Liver (tissue), 9 donors: ENCODE data around the gene ACCSL. TPM values are rescaled to one million over a fixed set of nuclear protein-coding genes. Genes with fewer than 3 reads are reported as not detected.

Source experiments
- DNase-seq: peaks from one replicate; pipeline ENCODE4 v3.0.0-alpha.2; 2017; ENCODE audit warnings: low spot score
- H3K27ac ChIP-seq, 2 donors: one replicate each; pipeline ENCODE4 v1.7.0; 2013; ENCODE audit warnings: inconsistent platforms in 2 of 2, low read length in 2 of 2, control low read depth in 1 of 2, low read depth in 1 of 2, mild to moderate bottlenecking in 1 of 2
- H3K27me3 ChIP-seq, 4 donors: one replicate each; pipeline versions ENCODE4 v1.6.1 to v1.7.0; 2013; ENCODE audit warnings: low read length in 3 of 4, inconsistent platforms in 1 of 4, mild to moderate bottlenecking in 1 of 4, moderate library complexity in 1 of 4; ENCODE audit not compliant: control insufficient read depth in 4 of 4, insufficient read depth in 4 of 4
- H3K36me3 ChIP-seq, 4 donors: one replicate each; pipeline versions ENCODE4 v1.6.1 to v1.7.0; 2013; ENCODE audit warnings: low read length in 3 of 4, mild to moderate bottlenecking in 3 of 4, low read depth in 1 of 4, moderate library complexity in 1 of 4; ENCODE audit not compliant: control insufficient read depth in 4 of 4, insufficient read depth in 3 of 4
- H3K4me1 ChIP-seq, 4 donors: one replicate each; pipeline versions ENCODE4 v1.6.1 to v1.7.0; 2013; ENCODE audit warnings: low read length in 3 of 4, mild to moderate bottlenecking in 3 of 4, moderate library complexity in 1 of 4; ENCODE audit not compliant: control insufficient read depth in 4 of 4, insufficient read depth in 4 of 4
- H3K4me3 ChIP-seq, 3 donors: one replicate each; pipeline versions ENCODE4 v1.6.1 to v1.7.0; 2013; ENCODE audit warnings: low read length in 3 of 3, control low read depth in 1 of 3, low read depth in 1 of 3, mild to moderate bottlenecking in 1 of 3
- H3K9ac ChIP-seq, 2 donors: one replicate each; pipeline ENCODE4 v1.7.0; 2013; ENCODE audit warnings: low read length in 2 of 2, mild to moderate bottlenecking in 2 of 2, moderate library complexity in 2 of 2, control low read depth in 1 of 2, low read depth in 1 of 2
- H3K9me3 ChIP-seq, 4 donors: one replicate each; pipeline versions ENCODE4 v1.6.1 to v1.7.0; 2013; ENCODE audit warnings: low read length in 3 of 4; ENCODE audit not compliant: control insufficient read depth in 4 of 4
- CTCF ChIP-seq: fragments of 150-350 bp; IDR thresholded peaks from 2 replicates; pipeline ENCODE4 v1.5.1; 2017; ENCODE audit warnings: improper control_type of control experiment, low read depth, low read length; ENCODE audit not compliant: missing input control
- EGR1 ChIP-seq, 2 donors: IDR thresholded peaks; 2 replicates each; pipeline ENCODE4 v1.6.1; 2016 to 2018; ENCODE audit warnings: antibody characterized with exemption in 2 of 2, low read depth in 2 of 2
- FOXA1 ChIP-seq: IDR thresholded peaks from 2 replicates; pipeline ENCODE4 v1.6.1; 2016; ENCODE audit warnings: antibody characterized with exemption
- FOXA2 ChIP-seq: IDR thresholded peaks from 2 replicates; pipeline ENCODE4 v1.6.1; 2016; ENCODE audit warnings: antibody characterized with exemption
- GABPA ChIP-seq, 2 donors: IDR thresholded peaks in 1 of 2; conservative IDR thresholded peaks in 1 of 2; 2 replicates each; pipeline ENCODE4 v1.6.1; 2016; ENCODE audit warnings: antibody characterized with exemption in 2 of 2, mild to moderate bottlenecking in 1 of 2, moderate library complexity in 1 of 2
- HNF4A ChIP-seq, 2 donors: conservative IDR thresholded peaks; 2 replicates each; pipeline ENCODE4 v1.6.1; 2016; ENCODE audit warnings: antibody characterized with exemption in 2 of 2, mild to moderate bottlenecking in 2 of 2
- HNF4G ChIP-seq: IDR thresholded peaks from 2 replicates; pipeline ENCODE4 v1.6.1; 2016; ENCODE audit warnings: antibody characterized with exemption
- JUND ChIP-seq, 2 donors: IDR thresholded peaks; 2 replicates each; pipeline ENCODE4 v1.6.1; 2016; ENCODE audit warnings: antibody characterized with exemption in 2 of 2
- NR2F2 ChIP-seq: IDR thresholded peaks from 2 replicates; pipeline ENCODE4 v1.6.1; 2016; ENCODE audit warnings: antibody characterized with exemption
- RAD21 ChIP-seq, 2 donors: IDR thresholded peaks; 2 replicates each; pipeline ENCODE4 v1.6.1; 2016; ENCODE audit warnings: antibody characterized with exemption in 2 of 2, mild to moderate bottlenecking in 2 of 2
- RXRA ChIP-seq, 2 donors: IDR thresholded peaks; 2 replicates each; pipeline ENCODE4 v1.6.1; 2017 to 2018; ENCODE audit warnings: antibody characterized with exemption in 2 of 2, mild to moderate bottlenecking in 1 of 2
- SP1 ChIP-seq: IDR thresholded peaks from 2 replicates; pipeline ENCODE4 v1.6.1; 2018; ENCODE audit warnings: antibody characterized with exemption, mild to moderate bottlenecking
- TAF1 ChIP-seq: conservative IDR thresholded peaks from 2 replicates; pipeline ENCODE4 v1.6.1; 2016; ENCODE audit warnings: antibody characterized with exemption, mild to moderate bottlenecking
- YY1 ChIP-seq: IDR thresholded peaks from 2 replicates; pipeline ENCODE4 v1.6.1; 2016; ENCODE audit warnings: antibody characterized with exemption, mild to moderate bottlenecking
- WGBS: extraction: QIAGEN DNeasy Blood & Tissue Kit; methylation state at CpG from one replicate; pipeline ENCODE4 v1.1.7; 2013; 5-methylcytosine and 5-hydroxymethylcytosine counted together
- polyA plus RNA-seq, 2 donors: library from polyadenylated mRNA; stranded (reverse) in 1 of 2; unstranded in 1 of 2; fragments of 200-250 nt in 1 of 2; fragments of >200 nt in 1 of 2; fragmentation: Nextera tagmentation in 1 of 2; extraction: Ambion mirVana in 1 of 2; gene quantifications; one replicate each; pipeline versions ENCODE4 v1.2.1 to v1.2.3, GENCODE V29; 2013 to 2015
- total RNA-seq, 2 donors: library from RNA; depleted of rRNA; stranded (reverse); fragments of >200 nt; gene quantifications; one replicate each; pipeline ENCODE4 v1.2.3, GENCODE V29; 2014
- TF ChIP-seq, protein P1 (sequence below): IDR thresholded peaks from 2 replicates; pipeline ENCODE4 v1.6.1; 2016; ENCODE audit warnings: antibody characterized with exemption, mild to moderate bottlenecking
- TF ChIP-seq, protein P2 (sequence below): IDR thresholded peaks from 2 replicates; pipeline ENCODE4 v1.6.1; 2016; ENCODE audit warnings: antibody characterized with exemption
- TF ChIP-seq, protein P3 (sequence below): IDR thresholded peaks from 2 replicates; pipeline ENCODE4 v1.6.1; 2016; ENCODE audit warnings: antibody characterized with exemption
- TF ChIP-seq, protein P4 (sequence below): IDR thresholded peaks from 2 replicates; pipeline ENCODE4 v1.6.1; 2016; ENCODE audit warnings: antibody characterized with exemption
- donor health status: healthy.
- donor health status: healthy.
- donor health status: healthy.
- donor health status: healthy.
- donor health status: healthy.

The ACCSL gene
- total and polyA plus RNA-seq, 4 donors = 0.09 TPM; not detected in 3

DNA sequence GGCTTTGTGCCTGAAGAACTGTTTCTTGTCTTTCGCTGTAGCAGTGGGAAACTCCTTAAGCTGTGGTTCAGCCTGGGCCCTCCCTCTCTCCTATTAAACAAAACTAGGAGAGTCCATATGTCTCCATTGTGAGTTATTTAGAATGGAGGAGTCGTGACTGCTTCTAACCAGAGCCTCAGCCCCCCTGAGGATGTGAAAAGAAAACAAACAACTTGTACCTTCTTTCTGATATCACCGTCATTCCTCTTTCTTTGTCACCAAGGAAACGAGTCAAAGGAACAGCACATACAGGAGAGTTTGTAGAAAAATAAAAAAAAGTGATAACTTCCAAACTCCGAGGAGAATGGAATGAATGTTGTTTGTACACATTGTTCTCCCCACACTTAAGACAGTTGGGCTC is 36.1 kb downstream of the ACCSL start:
- 94% methylated on average over 5 of the region's 5 CpGs for WGBS
- no peak overlapping the region for H3K27ac ChIP-seq
- H3K36me3 ChIP-seq = peaks cover 2 to 19% (median 8%) of the 10 kb centered on the region in 4 donors
- H3K27me3 ChIP-seq = no peaks in the 10 kb centered on the region
- H3K4me3 ChIP-seq = no peak overlapping the region
- no peaks in the 10 kb centered on the region for H3K9me3 ChIP-seq
- H3K9ac ChIP-seq = no peak overlapping the region
- H3K4me1 ChIP-seq = no peaks in the 10 kb centered on the region
- no peak for TF ChIP-seq NR2F2
- no peak for TF ChIP-seq GABPA (IDR thresholded peaks at IDR 0.05 in 1 of 2, conservative IDR thresholded peaks at IDR 0.05 in 1 of 2)
- TF ChIP-seq, protein P1, sequence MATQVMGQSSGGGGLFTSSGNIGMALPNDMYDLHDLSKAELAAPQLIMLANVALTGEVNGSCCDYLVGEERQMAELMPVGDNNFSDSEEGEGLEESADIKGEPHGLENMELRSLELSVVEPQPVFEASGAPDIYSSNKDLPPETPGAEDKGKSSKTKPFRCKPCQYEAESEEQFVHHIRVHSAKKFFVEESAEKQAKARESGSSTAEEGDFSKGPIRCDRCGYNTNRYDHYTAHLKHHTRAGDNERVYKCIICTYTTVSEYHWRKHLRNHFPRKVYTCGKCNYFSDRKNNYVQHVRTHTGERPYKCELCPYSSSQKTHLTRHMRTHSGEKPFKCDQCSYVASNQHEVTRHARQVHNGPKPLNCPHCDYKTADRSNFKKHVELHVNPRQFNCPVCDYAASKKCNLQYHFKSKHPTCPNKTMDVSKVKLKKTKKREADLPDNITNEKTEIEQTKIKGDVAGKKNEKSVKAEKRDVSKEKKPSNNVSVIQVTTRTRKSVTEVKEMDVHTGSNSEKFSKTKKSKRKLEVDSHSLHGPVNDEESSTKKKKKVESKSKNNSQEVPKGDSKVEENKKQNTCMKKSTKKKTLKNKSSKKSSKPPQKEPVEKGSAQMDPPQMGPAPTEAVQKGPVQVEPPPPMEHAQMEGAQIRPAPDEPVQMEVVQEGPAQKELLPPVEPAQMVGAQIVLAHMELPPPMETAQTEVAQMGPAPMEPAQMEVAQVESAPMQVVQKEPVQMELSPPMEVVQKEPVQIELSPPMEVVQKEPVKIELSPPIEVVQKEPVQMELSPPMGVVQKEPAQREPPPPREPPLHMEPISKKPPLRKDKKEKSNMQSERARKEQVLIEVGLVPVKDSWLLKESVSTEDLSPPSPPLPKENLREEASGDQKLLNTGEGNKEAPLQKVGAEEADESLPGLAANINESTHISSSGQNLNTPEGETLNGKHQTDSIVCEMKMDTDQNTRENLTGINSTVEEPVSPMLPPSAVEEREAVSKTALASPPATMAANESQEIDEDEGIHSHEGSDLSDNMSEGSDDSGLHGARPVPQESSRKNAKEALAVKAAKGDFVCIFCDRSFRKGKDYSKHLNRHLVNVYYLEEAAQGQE = no peak
- TF ChIP-seq, protein P2, sequence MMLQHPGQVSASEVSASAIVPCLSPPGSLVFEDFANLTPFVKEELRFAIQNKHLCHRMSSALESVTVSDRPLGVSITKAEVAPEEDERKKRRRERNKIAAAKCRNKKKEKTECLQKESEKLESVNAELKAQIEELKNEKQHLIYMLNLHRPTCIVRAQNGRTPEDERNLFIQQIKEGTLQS = no peak
- TF ChIP-seq HNF4G = no peak
- TF ChIP-seq YY1 = no peak
- no peak for TF ChIP-seq TAF1
- TF ChIP-seq HNF4A (conservative IDR thresholded peaks at IDR 0.05) = no peak
- TF ChIP-seq, protein P3, sequence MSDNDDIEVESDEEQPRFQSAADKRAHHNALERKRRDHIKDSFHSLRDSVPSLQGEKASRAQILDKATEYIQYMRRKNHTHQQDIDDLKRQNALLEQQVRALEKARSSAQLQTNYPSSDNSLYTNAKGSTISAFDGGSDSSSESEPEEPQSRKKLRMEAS = no peak
- TF ChIP-seq FOXA1 = no peak
- TF ChIP-seq, protein P4, sequence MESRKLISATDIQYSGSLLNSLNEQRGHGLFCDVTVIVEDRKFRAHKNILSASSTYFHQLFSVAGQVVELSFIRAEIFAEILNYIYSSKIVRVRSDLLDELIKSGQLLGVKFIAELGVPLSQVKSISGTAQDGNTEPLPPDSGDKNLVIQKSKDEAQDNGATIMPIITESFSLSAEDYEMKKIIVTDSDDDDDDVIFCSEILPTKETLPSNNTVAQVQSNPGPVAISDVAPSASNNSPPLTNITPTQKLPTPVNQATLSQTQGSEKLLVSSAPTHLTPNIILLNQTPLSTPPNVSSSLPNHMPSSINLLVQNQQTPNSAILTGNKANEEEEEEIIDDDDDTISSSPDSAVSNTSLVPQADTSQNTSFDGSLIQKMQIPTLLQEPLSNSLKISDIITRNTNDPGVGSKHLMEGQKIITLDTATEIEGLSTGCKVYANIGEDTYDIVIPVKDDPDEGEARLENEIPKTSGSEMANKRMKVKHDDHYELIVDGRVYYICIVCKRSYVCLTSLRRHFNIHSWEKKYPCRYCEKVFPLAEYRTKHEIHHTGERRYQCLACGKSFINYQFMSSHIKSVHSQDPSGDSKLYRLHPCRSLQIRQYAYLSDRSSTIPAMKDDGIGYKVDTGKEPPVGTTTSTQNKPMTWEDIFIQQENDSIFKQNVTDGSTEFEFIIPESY = no peak
- TF ChIP-seq CTCF = no peak
- no peak for TF ChIP-seq FOXA2
- no peak for TF ChIP-seq RAD21 (IDR thresholded peaks at IDR 0.05)
- TF ChIP-seq JUND (IDR thresholded peaks at IDR 0.05) = no peak
- no peak for TF ChIP-seq SP1
- TF ChIP-seq EGR1 (IDR thresholded peaks at IDR 0.05; ENCODE audit: low read depth in 2 of 2) = no peak
- TF ChIP-seq RXRA (IDR thresholded peaks at IDR 0.05) = no peak
- no peak for DNase-seq
